ENCODE measurements around the gene ERC1.
"Not testable (repeated sequence)": the region's sequence is repeated elsewhere in the genome, so short reads cannot be mapped to it uniquely, and the experiment has no call there.

Gene ERC1

GRCh38 chr12:1078002-1078401 lies 87.0 kb downstream of the ERC1 start:
- DNase-seq: peak in 1 of 14 donors; percentile 32

- no peak for DNase-seq
These were observed 89.6 kb downstream of the ERC1 start for GRCh38 chr12:1080520-1081223.

- DNase-seq: peak in 8 of 14 donors; percentile 2 to 79 (median 19)
These were observed 92.3 kb downstream of the ERC1 start for GRCh38 chr12:1083151-1083888.

GRCh38 chr12:1083889-1084262 lies 92.9 kb downstream of the ERC1 start:
- DNase-seq: peak in 1 of 14 donors; percentile 75

- DNase-seq: peak in 1 of 14 donors; percentile 18
These were observed 100.3 kb downstream of the ERC1 start for GRCh38 chr12:1091350-1091749.

- peak in 2 of 14 donors; percentile 12 to 57 for DNase-seq
These were observed 102.2 kb downstream of the ERC1 start for GRCh38 chr12:1093166-1093751.

- no peak for DNase-seq
These were observed 103.7 kb downstream of the ERC1 start for GRCh38 chr12:1094714-1095113.

- DNase-seq: no peak
These were observed 108.1 kb downstream of the ERC1 start for GRCh38 chr12:1099158-1099557.

- not testable (repeated sequence) for DNase-seq
These were observed 108.6 kb downstream of the ERC1 start for GRCh38 chr12:1099618-1100017.

- DNase-seq: no peak
These were observed 111.1 kb downstream of the ERC1 start for GRCh38 chr12:1102115-1102514.

GRCh38 chr12:1102791-1103450 lies 111.9 kb downstream of the ERC1 start:
- DNase-seq: no peak

- DNase-seq: no peak
These were observed 112.6 kb downstream of the ERC1 start for GRCh38 chr12:1103632-1104031.

- peak in 1 of 14 donors; percentile 14 for DNase-seq
These were observed 113.2 kb downstream of the ERC1 start for GRCh38 chr12:1104088-1104800.

- DNase-seq: no peak
These were observed 116.6 kb downstream of the ERC1 start for GRCh38 chr12:1107669-1108068.

GRCh38 chr12:1108276-1108675 lies 117.3 kb downstream of the ERC1 start:
- DNase-seq: no peak

- DNase-seq: no peak
These were observed 124.6 kb downstream of the ERC1 start for GRCh38 chr12:1115484-1116231.

GRCh38 chr12:1117371-1117770 lies 126.3 kb downstream of the ERC1 start:
- no peak for DNase-seq

- peak in 10 of 14 donors; percentile 2 to 34 (median 18) for DNase-seq
These were observed 127.0 kb downstream of the ERC1 start for GRCh38 chr12:1117970-1118563.

GRCh38 chr12:1122786-1123185 lies 131.8 kb downstream of the ERC1 start:
- DNase-seq: no peak

GRCh38 chr12:1126091-1126490 lies 135.1 kb downstream of the ERC1 start:
- DNase-seq: no peak

GRCh38 chr12:1127021-1127420 lies 136.0 kb downstream of the ERC1 start:
- no peak for DNase-seq

Data from C1 segment of cervical spinal cord (tissue), 14 donors.